C4-2B (cell line): ENCODE measurements around the gene FAM177B.

Experiments used
- CTCF ChIP-seq: fragments of 450-650 bp; conservative IDR thresholded peaks from 2 replicates; pipeline ENCODE4 v1.5.1; 2017; ENCODE audit warnings: mild to moderate bottlenecking
- ZFX ChIP-seq: fragments of 450-650 bp; IDR thresholded peaks from 2 replicates; pipeline ENCODE4 v1.6.1; 2017

GRCh38 chr1:222716393-222716792 is 20.6 kb upstream of the FAM177B start:
- TF ChIP-seq CTCF = no peak
- TF ChIP-seq ZFX = no peak
